ENCODE measurements around the gene TSEN54.

GRCh38 chr17:75502721-75503329, 13.5 kb upstream of the TSEN54 start:
- TF ChIP-seq, protein P1, sequence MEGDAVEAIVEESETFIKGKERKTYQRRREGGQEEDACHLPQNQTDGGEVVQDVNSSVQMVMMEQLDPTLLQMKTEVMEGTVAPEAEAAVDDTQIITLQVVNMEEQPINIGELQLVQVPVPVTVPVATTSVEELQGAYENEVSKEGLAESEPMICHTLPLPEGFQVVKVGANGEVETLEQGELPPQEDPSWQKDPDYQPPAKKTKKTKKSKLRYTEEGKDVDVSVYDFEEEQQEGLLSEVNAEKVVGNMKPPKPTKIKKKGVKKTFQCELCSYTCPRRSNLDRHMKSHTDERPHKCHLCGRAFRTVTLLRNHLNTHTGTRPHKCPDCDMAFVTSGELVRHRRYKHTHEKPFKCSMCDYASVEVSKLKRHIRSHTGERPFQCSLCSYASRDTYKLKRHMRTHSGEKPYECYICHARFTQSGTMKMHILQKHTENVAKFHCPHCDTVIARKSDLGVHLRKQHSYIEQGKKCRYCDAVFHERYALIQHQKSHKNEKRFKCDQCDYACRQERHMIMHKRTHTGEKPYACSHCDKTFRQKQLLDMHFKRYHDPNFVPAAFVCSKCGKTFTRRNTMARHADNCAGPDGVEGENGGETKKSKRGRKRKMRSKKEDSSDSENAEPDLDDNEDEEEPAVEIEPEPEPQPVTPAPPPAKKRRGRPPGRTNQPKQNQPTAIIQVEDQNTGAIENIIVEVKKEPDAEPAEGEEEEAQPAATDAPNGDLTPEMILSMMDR (IDR thresholded peaks at IDR 0.05), result no peak
- no peak for TF ChIP-seq POLR2A (IDR thresholded peaks at IDR 0.05)
